ENCODE measurements around the gene KRT33A.
"Not testable (repeated sequence)": the region's sequence is repeated elsewhere in the genome, so short reads cannot be mapped to it uniquely, and the experiment has no call there.

The KRT33A gene

GRCh38 chr17:41360296-41360995 lies 9.8 kb upstream of the KRT33A start:
- DNase-seq, result no peak

GRCh38 chr17:41354536-41354935 lies 3.9 kb upstream of the KRT33A start:
- DNase-seq, result no peak

- DNase-seq, result no peak
Observed at GRCh38 chr17:41352597-41353366, 2.2 kb upstream of the KRT33A start.

DNA sequence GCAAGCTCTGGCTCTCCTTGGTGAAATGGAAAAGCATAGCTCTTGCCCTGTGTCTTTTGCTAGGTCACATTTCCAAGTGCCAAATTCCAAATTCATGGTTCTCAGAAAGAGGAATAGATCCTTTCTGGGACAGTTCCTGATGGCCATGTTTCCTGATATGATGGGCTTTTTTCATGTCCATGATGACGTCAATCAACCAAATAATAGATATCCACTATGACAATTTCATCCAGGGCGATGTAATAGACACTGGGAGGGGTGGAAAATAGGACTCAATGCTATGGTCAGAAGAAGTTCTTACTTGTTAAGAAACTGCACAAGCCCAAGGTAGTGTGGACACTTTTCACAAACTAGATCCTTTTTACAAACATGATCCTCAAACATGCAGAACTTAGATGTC lies 549 bp upstream of the KRT33A start:
- no peak for DNase-seq

DNA sequence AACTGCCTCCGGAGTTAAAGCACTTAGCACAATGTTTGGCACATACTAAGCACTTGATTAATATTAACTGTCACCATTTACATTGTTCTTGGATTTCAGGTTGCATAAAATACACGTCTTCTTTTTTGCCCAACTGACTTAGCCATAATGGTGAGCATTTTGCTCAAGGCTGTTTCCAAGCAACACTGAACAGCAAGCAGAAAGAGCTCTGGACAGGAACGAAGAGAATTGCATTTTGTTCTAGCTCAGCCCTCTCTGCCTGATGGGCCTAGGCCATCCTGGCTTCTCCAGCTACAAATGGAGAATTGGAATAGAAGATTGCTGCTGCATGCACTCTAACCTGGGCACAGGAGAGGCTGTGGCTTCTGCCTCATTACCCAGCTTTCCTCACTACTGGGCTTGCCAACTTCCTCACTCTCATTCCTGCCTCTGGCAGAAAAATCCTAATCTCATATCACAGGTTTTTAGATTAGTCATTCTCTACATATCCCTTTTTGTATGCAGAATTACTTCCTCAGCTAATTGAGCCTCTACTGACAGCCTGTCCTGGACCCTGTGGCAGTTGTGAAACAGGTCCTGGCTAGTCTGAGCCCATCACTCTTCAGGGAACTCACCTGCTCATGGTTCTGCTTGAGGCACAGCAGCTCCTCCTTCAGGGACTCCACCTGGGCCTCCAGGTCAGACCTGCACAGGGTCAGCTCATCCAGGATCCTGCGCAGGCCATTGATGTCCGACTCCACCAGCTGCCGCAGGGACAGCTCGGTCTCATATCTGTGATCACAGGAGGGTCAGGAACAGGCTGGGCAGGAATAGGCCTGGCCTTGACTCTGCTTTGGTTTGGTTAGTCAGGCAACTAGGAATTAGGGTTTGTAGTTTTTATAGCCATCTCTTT lies 2.5 kb downstream of the KRT33A start:
- DNase-seq, result no peak

GRCh38 chr17:41346421-41346820 lies 4.2 kb downstream of the KRT33A start:
- DNase-seq, result not testable (repeated sequence)

DNA sequence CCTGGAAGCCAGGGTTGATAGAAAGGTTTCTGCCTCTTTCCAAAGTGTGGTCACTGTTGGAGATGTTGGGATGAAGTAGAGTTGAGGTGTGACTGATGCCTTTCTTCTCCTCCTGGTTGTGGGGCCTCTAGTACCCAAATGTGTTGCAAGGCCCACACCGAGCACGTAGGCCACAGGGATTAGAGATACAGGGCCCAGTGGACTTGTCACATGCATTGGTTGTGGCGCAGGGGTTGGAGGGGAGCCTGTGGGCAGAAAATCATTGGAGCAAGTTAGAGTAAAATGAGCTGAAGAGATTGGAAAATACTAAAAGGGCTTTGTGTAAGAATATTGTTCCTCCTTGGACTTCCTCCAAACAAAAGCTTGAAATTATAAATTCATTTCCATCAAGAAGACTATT lies 4.6 kb downstream of the KRT33A start:
- DNase-seq, result no peak

- no peak for DNase-seq
Observed at GRCh38 chr17:41343029-41343428, 7.6 kb downstream of the KRT33A start.

DNA sequence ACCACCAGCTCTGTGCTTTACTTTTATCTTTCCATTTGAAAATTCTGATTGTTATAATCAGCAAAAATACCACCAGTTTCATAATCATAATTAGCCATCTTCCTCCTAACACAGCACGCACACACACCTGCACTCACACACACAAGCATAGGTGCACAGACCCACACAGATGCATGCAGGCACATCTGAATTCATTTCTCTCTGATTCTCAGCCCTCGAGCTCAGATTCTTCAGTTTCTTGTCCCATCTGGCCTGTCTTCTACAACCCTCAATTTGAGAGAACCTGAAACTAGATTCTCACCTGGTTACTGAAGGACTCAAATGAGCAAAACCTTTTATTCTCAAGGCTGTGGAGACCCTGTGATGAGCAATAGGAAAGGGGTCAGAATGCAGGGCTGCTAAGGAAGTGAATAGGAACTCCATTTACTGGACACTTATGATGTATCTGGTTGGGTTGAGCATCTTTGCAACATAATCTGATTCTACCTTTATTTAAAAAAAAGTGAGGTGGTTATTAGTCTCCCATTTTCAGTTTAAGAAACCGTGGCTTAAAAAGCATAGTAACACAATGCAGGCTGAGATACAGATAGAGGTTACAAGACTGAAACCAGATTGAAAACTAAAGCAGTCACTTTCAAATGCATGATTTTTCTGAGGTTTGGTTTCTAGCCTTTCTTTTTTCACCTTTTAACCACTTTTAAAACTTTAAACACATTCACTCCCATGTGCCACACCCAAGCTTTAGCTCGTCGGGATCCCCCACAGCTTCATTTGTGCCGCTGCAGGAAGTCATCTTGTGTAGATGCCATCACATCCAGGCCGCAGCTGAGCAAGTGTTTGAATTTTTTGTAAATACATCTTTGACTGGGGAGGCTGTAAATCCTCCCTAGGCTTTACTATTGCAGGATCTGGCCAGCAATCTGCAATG lies 9.4 kb downstream of the KRT33A start:
- no peak for DNase-seq

DNA sequence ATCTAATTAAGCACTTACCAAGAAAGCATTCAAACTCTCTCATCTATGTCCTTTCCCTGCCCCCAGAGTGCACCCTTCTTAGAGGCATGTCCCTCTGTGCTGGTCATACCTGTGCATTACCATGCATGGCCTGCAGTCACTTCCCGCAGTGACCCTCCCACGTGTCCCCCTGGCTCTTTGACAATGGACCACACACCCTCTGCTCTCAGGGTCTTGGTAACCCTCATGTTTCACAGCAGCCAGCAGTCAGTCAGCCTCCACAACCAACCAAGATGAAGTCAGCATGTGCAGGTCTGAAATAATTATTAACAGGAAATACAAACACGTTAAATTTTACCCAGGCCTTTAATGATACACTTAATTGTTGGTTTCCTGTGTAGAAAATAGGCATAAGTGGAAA lies 10.1 kb downstream of the KRT33A start:
- DNase-seq, result no peak

DNA sequence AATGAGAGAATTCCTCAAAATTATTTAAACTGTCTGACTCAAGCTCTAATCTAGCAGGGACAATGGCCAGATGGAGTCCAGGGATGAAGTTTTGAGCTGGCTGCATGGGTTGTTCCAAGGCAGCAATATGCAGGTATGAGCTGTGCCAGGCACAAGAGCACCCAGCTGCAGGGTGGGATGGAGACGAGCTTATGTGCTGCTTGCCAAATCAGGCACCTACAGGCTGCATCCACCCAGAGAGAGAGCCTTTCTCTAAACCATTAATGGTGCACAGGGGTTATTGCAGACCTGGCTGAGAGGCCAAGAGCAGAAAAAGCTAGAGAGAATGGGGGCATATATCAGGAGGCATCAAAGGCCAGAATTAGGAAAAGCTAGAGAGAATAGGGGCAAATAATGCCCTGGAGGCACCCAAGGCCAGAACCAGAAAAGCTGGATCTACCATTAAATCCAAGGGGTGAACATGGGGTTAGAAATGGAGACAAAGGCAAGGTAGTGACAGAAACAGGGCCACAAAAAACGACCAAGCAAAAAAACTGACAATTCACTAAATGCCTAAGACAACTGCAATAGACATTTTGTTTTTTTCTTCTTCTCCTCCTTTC lies 11.0 kb downstream of the KRT33A start:
- no peak for DNase-seq

DNA sequence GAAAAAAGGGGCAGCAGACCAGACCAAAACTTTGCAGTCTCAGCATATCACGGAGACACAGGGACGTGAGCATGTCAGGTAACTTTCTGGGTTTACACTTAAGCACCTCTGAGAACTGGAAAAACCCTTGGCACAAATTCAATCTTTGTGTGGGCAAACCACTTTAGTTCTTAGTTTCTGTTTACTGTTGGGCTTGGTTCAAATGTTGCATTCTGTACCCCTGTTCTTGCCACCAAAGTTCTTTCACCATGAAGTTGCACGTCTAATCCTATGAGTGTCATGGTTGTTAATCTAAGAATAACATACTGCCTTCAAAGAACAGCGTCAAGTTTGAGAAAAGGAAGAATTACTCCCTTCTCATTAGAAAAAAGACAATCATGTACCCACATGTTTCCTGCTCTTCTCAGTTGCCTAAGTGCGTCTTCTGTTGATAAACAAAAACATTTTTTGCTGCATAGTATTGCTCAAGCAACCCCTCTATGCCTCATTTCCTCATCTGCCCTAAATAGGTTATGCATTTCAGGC lies 11.6 kb downstream of the KRT33A start:
- no peak for DNase-seq

- DNase-seq, result no peak
Observed at GRCh38 chr17:41335747-41336146, 14.9 kb downstream of the KRT33A start.

- no peak for DNase-seq
Observed at GRCh38 chr17:41334385-41335305, 16.0 kb downstream of the KRT33A start.

- no peak for DNase-seq
Observed at GRCh38 chr17:41333836-41334235, 16.8 kb downstream of the KRT33A start.

GRCh38 chr17:41333098-41333497 lies 17.5 kb downstream of the KRT33A start:
- DNase-seq, result no peak

GRCh38 chr17:41332239-41332638 lies 18.4 kb downstream of the KRT33A start:
- DNase-seq, result no peak

GRCh38 chr17:41331606-41332005 lies 19.0 kb downstream of the KRT33A start:
- no peak for DNase-seq

GRCh38 chr17:41329279-41329948 lies 21.2 kb downstream of the KRT33A start:
- no peak for DNase-seq

- DNase-seq, result no peak
Observed at GRCh38 chr17:41328207-41328606, 22.4 kb downstream of the KRT33A start.
